SK-N-SH (cell line): ENCODE results near the gene ANKRD40.

Source experiments
- CHD2 ChIP-seq: fragments of 150-350 bp; IDR thresholded peaks from 2 replicates; pipeline ENCODE4 v1.6.1; 2018; ENCODE audit warnings: low read length; ENCODE audit not compliant: partially characterized antibody
- EP300 ChIP-seq, 2 experiments: IDR thresholded peaks; 2 replicates each; pipeline versions ENCODE4 v1.4.0 to v1.6.1; 2012; ENCODE audit warnings: borderline replicate concordance in 1 of 2, low read depth in 1 of 2, low read length in 1 of 2
- JUND ChIP-seq: IDR thresholded peaks from 2 replicates; pipeline ENCODE4 v1.4.0; 2012
- POLR2AphosphoS5 ChIP-seq: IDR thresholded peaks from 2 replicates; pipeline ENCODE4 v1.6.1; 2012; ENCODE audit warnings: low read depth, low read length
- SIN3A ChIP-seq: IDR thresholded peaks from 2 replicates; pipeline ENCODE4 v1.6.1; 2012; ENCODE audit warnings: low read depth, mild to moderate bottlenecking, low read length, moderate library complexity, borderline replicate concordance
- TF ChIP-seq, protein P1 (sequence below): fragments of 200-600 bp; sonication (generic); IDR thresholded peaks from 2 replicates; pipeline ENCODE4 v1.6.1; 2017; ENCODE audit warnings: antibody characterized with exemption, mild to moderate bottlenecking, moderate library complexity
- TF ChIP-seq, protein P2 (sequence below): fragments of 150-350 bp; IDR thresholded peaks from 2 replicates; pipeline ENCODE4 v1.6.1; 2016; ENCODE audit warnings: mild to moderate bottlenecking, low read depth, low read length

DNA sequence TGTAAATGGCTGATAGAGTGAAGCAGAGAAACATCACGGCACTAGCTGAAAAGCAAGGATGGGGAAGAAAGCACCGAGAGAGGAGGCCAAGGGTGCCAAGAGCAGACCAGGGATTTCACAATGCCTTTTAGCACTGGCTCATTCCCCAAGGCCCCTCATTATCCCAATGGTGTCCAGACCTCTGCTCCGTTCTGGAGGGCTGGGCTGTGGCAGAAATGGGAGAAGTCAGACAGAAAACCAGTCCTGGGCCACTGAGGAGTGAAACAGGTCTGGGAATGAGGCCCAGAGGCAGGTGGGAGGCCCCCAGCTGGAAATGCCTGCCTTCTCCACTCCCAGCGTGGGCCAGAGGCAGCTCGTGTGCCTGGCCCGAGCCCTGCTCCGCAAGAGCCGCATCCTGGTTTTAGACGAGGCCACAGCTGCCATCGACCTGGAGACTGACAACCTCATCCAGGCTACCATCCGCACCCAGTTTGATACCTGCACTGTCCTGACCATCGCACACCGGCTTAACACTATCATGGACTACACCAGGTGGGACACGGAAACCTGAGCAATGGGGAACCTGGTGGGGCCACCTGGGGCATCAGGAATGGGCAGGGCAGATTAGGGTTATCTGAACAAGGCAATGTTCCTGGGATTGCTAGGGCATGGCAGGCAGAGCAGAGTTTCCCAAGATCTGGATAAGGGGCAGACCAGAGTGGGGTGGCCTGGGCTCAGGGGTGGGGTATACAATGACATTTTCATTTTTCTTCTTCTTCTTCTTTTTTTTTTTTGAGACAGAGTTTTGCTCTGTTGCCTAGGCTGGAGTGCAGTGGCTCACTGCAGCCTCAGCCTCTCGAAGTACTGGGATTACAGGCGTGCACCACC lies 20.3 kb downstream of the ANKRD40 start:
- TF ChIP-seq CHD2 (no peak), POLR2AphosphoS5 (no peak), JUND (no peak), EP300 (IDR thresholded peaks at IDR 0.05; ENCODE audit: borderline replicate concordance in 1 of 2, low read depth in 1 of 2, low read length in 1 of 2) (no peak), SIN3A (no peak)
- TF ChIP-seq, protein P1, sequence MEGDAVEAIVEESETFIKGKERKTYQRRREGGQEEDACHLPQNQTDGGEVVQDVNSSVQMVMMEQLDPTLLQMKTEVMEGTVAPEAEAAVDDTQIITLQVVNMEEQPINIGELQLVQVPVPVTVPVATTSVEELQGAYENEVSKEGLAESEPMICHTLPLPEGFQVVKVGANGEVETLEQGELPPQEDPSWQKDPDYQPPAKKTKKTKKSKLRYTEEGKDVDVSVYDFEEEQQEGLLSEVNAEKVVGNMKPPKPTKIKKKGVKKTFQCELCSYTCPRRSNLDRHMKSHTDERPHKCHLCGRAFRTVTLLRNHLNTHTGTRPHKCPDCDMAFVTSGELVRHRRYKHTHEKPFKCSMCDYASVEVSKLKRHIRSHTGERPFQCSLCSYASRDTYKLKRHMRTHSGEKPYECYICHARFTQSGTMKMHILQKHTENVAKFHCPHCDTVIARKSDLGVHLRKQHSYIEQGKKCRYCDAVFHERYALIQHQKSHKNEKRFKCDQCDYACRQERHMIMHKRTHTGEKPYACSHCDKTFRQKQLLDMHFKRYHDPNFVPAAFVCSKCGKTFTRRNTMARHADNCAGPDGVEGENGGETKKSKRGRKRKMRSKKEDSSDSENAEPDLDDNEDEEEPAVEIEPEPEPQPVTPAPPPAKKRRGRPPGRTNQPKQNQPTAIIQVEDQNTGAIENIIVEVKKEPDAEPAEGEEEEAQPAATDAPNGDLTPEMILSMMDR: no peak
- TF ChIP-seq, protein P2, sequence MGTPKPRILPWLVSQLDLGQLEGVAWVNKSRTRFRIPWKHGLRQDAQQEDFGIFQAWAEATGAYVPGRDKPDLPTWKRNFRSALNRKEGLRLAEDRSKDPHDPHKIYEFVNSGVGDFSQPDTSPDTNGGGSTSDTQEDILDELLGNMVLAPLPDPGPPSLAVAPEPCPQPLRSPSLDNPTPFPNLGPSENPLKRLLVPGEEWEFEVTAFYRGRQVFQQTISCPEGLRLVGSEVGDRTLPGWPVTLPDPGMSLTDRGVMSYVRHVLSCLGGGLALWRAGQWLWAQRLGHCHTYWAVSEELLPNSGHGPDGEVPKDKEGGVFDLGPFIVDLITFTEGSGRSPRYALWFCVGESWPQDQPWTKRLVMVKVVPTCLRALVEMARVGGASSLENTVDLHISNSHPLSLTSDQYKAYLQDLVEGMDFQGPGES: no peak
